Endothelial cell of umbilical vein (primary cell): Measurements from ENCODE around the gene SMARCA2. TPM values are rescaled to one million over a fixed set of nuclear protein-coding genes. Genes with fewer than 3 reads are reported as not detected.
A peak's percentile ranks its signal among the peaks of the same experiment; 100 is the strongest.

Source experiments
- BruUV-seq: library from RNA; stranded (reverse); fragments of 400-500 nt; replicated peaks from 2 replicates; lab custom pipeline; 2021; lab: Mats Ljungman, UMichigan
- CTCF ChIA-PET: fragments of 300-600, 350-600 bp; sonication (Branson Sonifier 250); formaldehyde crosslinking; loops from one replicate; lab custom pipeline; 2021; ENCODE audit warnings: antibody characterized with exemption, inconsistent platforms; lab: Charles Lee
- POLR2A ChIA-PET: fragments of 300-600, 350-600 bp; sonication (Branson Sonifier 250); formaldehyde crosslinking; loops from one replicate; lab custom pipeline; 2021; ENCODE audit warnings: antibody characterized with exemption, inconsistent platforms; lab: Charles Lee
- DNase-seq: peaks from one replicate; pipeline ENCODE4 v3.0.0-alpha.2; 2011; ENCODE audit warnings: low read depth, low spot score
- FAIRE-seq: peaks from 2 replicates; lab custom pipeline; 2011; peaks lifted over from hg19 to GRCh38; lab: Jason Lieb, UNC
- H2AFZ ChIP-seq: 2 replicates; pipeline ENCODE4 v1.6.0; 2012; ENCODE audit warnings: low read depth, low read length, control low read depth, inconsistent platforms
- H3K27ac ChIP-seq: 2 replicates; pipeline ENCODE4 v1.5.1; 2011; ENCODE audit warnings: low read depth, mild to moderate bottlenecking, control low read depth, low read length, moderate library complexity; ENCODE audit not compliant: insufficient read depth
- H3K27me3 ChIP-seq, 2 experiments: 2 replicates each; pipeline versions ENCODE4 v1.6.0 to v1.6.1; 2011; ENCODE audit warnings: low read length in 2 of 2, mixed read lengths in 1 of 2; ENCODE audit not compliant: control insufficient read depth in 2 of 2, insufficient read depth in 2 of 2
- H3K36me3 ChIP-seq, 2 experiments: 2 replicates in 1 of 2; 3 replicates in 1 of 2; pipeline ENCODE4 v1.5.1; 2011; ENCODE audit warnings: low read length in 2 of 2, mild to moderate bottlenecking in 1 of 2, moderate library complexity in 1 of 2; ENCODE audit not compliant: control insufficient read depth in 2 of 2, insufficient read depth in 2 of 2; ENCODE audit errors: extremely low read depth in 1 of 2
- H3K4me1 ChIP-seq: 3 replicates; pipeline ENCODE4 v1.5.1; 2011; ENCODE audit warnings: mild to moderate bottlenecking, low read length; ENCODE audit not compliant: control insufficient read depth, insufficient read depth; ENCODE audit errors: extremely low read depth
- H3K4me2 ChIP-seq: 2 replicates; pipeline ENCODE4 v1.6.1; 2011; ENCODE audit warnings: low read length, control low read depth, mixed read lengths; ENCODE audit not compliant: insufficient read depth
- H3K4me3 ChIP-seq, 3 experiments: fragments of 200-600 bp in 1 of 3; sonication (generic), shearing (Covaris generic) in 1 of 3; replicated peaks in 1 of 3; 2 replicates each; pipeline ENCODE4 v1.5.1; 2011 to 2016; ENCODE audit warnings: control low read depth in 3 of 3, low read length in 3 of 3, mild to moderate bottlenecking in 2 of 3, inconsistent platforms in 1 of 3, low read depth in 1 of 3, moderate library complexity in 1 of 3; ENCODE audit not compliant: insufficient read depth in 1 of 3
- H3K79me2 ChIP-seq: 2 replicates; pipeline ENCODE4 v1.6.0; 2012; ENCODE audit warnings: low read length, inconsistent platforms; ENCODE audit not compliant: control insufficient read depth, insufficient read depth
- H3K9ac ChIP-seq: replicated peaks from 2 replicates; pipeline ENCODE3; 2011; ENCODE audit warnings: low read length, control low read depth; ENCODE audit not compliant: insufficient read depth; ENCODE audit errors: extremely low read depth
- H3K9me1 ChIP-seq: replicated peaks from 3 replicates; pipeline ENCODE4 v1.6.0; 2011; ENCODE audit warnings: mild to moderate bottlenecking, low read length; ENCODE audit not compliant: control insufficient read depth, insufficient read depth; ENCODE audit errors: extremely low read depth
- H3K9me3 ChIP-seq: replicated peaks from 2 replicates; pipeline ENCODE4 v1.5.1; 2012; ENCODE audit warnings: low read length, inconsistent platforms; ENCODE audit not compliant: control insufficient read depth, insufficient read depth
- H4K20me1 ChIP-seq: replicated peaks from 2 replicates; pipeline ENCODE3; 2011; ENCODE audit warnings: mild to moderate bottlenecking, low read length; ENCODE audit not compliant: control insufficient read depth, insufficient read depth; ENCODE audit errors: extremely low read depth
- EZH2 ChIP-seq: IDR thresholded peaks from 2 replicates; pipeline ENCODE4 v1.6.1; 2012; ENCODE audit warnings: borderline replicate concordance, low read depth, mild to moderate bottlenecking, moderate library complexity, low read length, inconsistent platforms; ENCODE audit not compliant: severe bottlenecking
- FOS ChIP-seq: IDR thresholded peaks from 2 replicates; pipeline ENCODE4 v1.6.1; 2011; ENCODE audit warnings: mild to moderate bottlenecking, low read length, moderate library complexity, borderline replicate concordance; ENCODE audit not compliant: insufficient read depth
- GATA2 ChIP-seq: IDR thresholded peaks from 2 replicates; pipeline ENCODE4 v1.7.0; 2011; ENCODE audit warnings: low read depth, mild to moderate bottlenecking, moderate library complexity, mixed read lengths, low read length; ENCODE audit not compliant: insufficient read length, insufficient read depth
- MAX ChIP-seq: IDR thresholded peaks from 2 replicates; pipeline ENCODE4 v1.6.1; 2011; ENCODE audit not compliant: insufficient read depth, insufficient read length
- dilution Hi-C: fragments of 300-500 bp; cut with MboI; formaldehyde crosslinking; loops from one replicate; pipeline ENCODE4 v1.15.0; 2019; ENCODE audit warnings: low sequenced_read_pairs; ENCODE audit not compliant: extremely low pct_ligation_motif_present
- intact Hi-C: fragments of 100-400 bp; cut with micrococcal nuclease; formaldehyde crosslinking; loops from one replicate; pipeline ENCODE4 v1.10.0; 2022
- polyA plus RNA-seq, 4 experiments: library from polyadenylated mRNA; depleted of rRNA in 3 of 4; stranded (reverse) in 3 of 4; unstranded in 1 of 4; fragments of >200 nt; gene quantifications; 2 replicates each; pipeline versions ENCODE4 v1.2.1 to v1.2.3, GENCODE V29; 2011 to 2012; ENCODE audit warnings: missing spikeins in 1 of 4
- total RNA-seq: library from RNA; stranded (reverse); gene quantifications from 2 replicates; pipeline ENCODE4 v1.2.3, GENCODE V29; 2021

SMARCA2 gene
- total and polyA plus RNA-seq, 2 donors (not counting 3 experiments of a cell fraction or from before 2014, with no cell fraction given), result 54.5 to 79.9 TPM

DNA sequence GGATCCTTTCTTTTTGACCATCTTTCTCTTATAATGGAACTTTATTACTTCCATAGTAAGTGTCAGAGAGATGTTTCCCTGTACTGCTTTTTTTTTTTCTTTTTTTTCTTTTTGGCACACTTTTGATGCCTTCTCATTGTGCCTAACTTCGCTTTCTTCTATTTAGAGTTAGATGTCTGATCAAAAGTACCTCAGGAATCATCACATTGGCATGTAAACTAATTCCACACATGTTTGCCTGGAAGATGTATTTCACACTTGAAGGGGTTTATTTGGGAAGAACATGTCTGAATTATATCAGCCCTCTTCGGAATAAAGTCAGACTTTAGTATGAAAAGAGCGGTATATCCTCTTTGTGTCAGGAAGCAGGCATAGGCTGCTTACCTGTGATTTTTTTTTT, 35.1 kb downstream of the SMARCA2 start:
- BruUV-seq, result no TSS peak
- Histone ChIP-seq H4K20me1 (no peaks in the 10 kb centered on the region), H3K4me1 (peaks cover 14% of the 10 kb centered on the region), H3K9me1 (no peaks in the 10 kb centered on the region), H3K36me3 (peaks cover 0 to 4% of the 10 kb centered on the region in 2 experiments), H3K79me2 (no peaks in the 10 kb centered on the region), H2AFZ (no peak overlapping the region), H3K27ac (no peak overlapping the region), H3K4me3 (no peak overlapping the region), H3K9me3 (no peaks in the 10 kb centered on the region), H3K4me2 (no peak overlapping the region), H3K27me3 (no peaks in the 10 kb centered on the region), H3K9ac (no peak overlapping the region)
- DNase-seq, result no peak
- FAIRE-seq, result no peak
- TF ChIP-seq EZH2 (no peak), FOS (no peak), MAX (no peak), GATA2 (no peak)
- dilution Hi-C loops (no loop called here), intact Hi-C loops (no loop called here)
- CTCF ChIA-PET, result no interaction called here
- POLR2A ChIA-PET, result no interaction called here

- no peak overlapping the region for H3K4me2 ChIP-seq
- CTCF ChIA-PET, result interaction anchor here (0.7 to 2.0 kb wide), 5 partner anchors 12 to 33 kb away, joined by 3 to 6 read pairs (median 4); no protein-coding TSS in a partner anchor
- dilution Hi-C loops (no loop called here), intact Hi-C loops (no loop called here)
- TF ChIP-seq EZH2, result no peak
- no TSS peak for BruUV-seq
- H3K4me3 ChIP-seq, result no peak overlapping the region
- POLR2A ChIA-PET, result interaction anchor here (1.4 kb wide), 1 partner anchor 39 kb away, joined by 4 read pairs; the partner anchor contains the start of gene SMARCA2
- no peaks in the 10 kb centered on the region for H3K9me3 ChIP-seq
- H3K4me1 ChIP-seq, result peaks cover 19% of the 10 kb centered on the region
- H3K36me3 ChIP-seq, result peaks cover 3 to 4% of the 10 kb centered on the region in 2 experiments
- no peaks in the 10 kb centered on the region for H4K20me1 ChIP-seq
- H3K79me2 ChIP-seq, result no peaks in the 10 kb centered on the region
- DNase-seq, result peak; percentile 37
- peak overlapping the region; percentile 43 for H2AFZ ChIP-seq
- no peak overlapping the region for H3K9ac ChIP-seq
- no peaks in the 10 kb centered on the region for H3K27me3 ChIP-seq
- H3K9me1 ChIP-seq, result no peaks in the 10 kb centered on the region
- no peak for FAIRE-seq
- H3K27ac ChIP-seq, result no peak overlapping the region
Measured at GRCh38 chr9:2053883-2054845, 39.0 kb downstream of the SMARCA2 start.
